H1 (cell line): ENCODE data around the gene PSMA2. TPM values are rescaled to one million over a fixed set of nuclear protein-coding genes. Genes with fewer than 3 reads are reported as not detected.

Experiments
- CTCF ChIA-PET: fragments of 300-600 bp; sonication (Branson Sonifier 250); formaldehyde crosslinking; loops from one replicate; lab custom pipeline; 2021; ENCODE audit not compliant: partially characterized antibody; lab: Charles Lee
- POLR2A ChIA-PET: fragments of 300-600 bp; sonication (Branson Sonifier 250); formaldehyde crosslinking; loops from one replicate; lab custom pipeline; 2021; ENCODE audit warnings: inconsistent platforms; ENCODE audit not compliant: partially characterized antibody; lab: Charles Lee
- DNase-seq, 2 experiments: peaks; one replicate each; pipeline versions ENCODE4 v3.0.0 to v3.0.0-alpha.2; 2010 to 2022; ENCODE audit warnings: low spot score in 2 of 2, low read depth in 1 of 2, mixed read lengths in 1 of 2
- FAIRE-seq: peaks from 2 replicates; lab custom pipeline; 2011; peaks lifted over from hg19 to GRCh38; lab: Jason Lieb, UNC
- H2AFZ ChIP-seq: 2 replicates; pipeline ENCODE4 v1.8.1; 2012; ENCODE audit warnings: low read length, inconsistent platforms
- H2AK5ac ChIP-seq: 2 replicates; pipeline ENCODE4 v1.6.1; 2013; ENCODE audit warnings: low read depth, low read length
- H2BK120ac ChIP-seq: replicated peaks from 2 replicates; pipeline ENCODE3; 2013; ENCODE audit warnings: low read depth, low read length, inconsistent platforms
- H2BK12ac ChIP-seq: 2 replicates; pipeline ENCODE4 v1.6.1; 2013; ENCODE audit warnings: low read depth, low read length
- H2BK15ac ChIP-seq: 2 replicates; pipeline ENCODE4 v1.6.1; 2013; ENCODE audit warnings: low read length
- H2BK20ac ChIP-seq: 2 replicates; pipeline ENCODE4 v1.6.1; 2013; ENCODE audit warnings: low read length
- H2BK5ac ChIP-seq: 2 replicates; pipeline ENCODE4 v1.6.1; 2013; ENCODE audit warnings: low read depth, low read length
- H3K14ac ChIP-seq: 2 replicates; pipeline ENCODE4 v1.6.1; 2013; ENCODE audit warnings: inconsistent platforms; ENCODE audit not compliant: insufficient read length
- H3K18ac ChIP-seq: 2 replicates; pipeline ENCODE4 v1.6.1; 2013; ENCODE audit warnings: low read length; ENCODE audit errors: extremely low read depth
- H3K23ac ChIP-seq: 2 replicates; pipeline ENCODE4 v1.6.1; 2013; ENCODE audit warnings: inconsistent platforms; ENCODE audit not compliant: insufficient read length
- H3K23me2 ChIP-seq: 2 replicates; pipeline ENCODE4 v1.6.1; 2013; ENCODE audit warnings: low read depth, low read length
- H3K27ac ChIP-seq: 2 replicates; pipeline ENCODE4 v1.6.1; 2011; ENCODE audit warnings: low read depth, low read length, inconsistent platforms
- H3K27me3 ChIP-seq, 4 experiments: replicated peaks in 1 of 4; 1 replicate in 1 of 4; 2 replicates in 3 of 4; pipeline versions ENCODE4 v1.6.1 to v1.8.1; 2011 to 2013; ENCODE audit warnings: low read length in 3 of 4, mild to moderate bottlenecking in 3 of 4, inconsistent platforms in 2 of 4, mixed read lengths in 2 of 4, moderate library complexity in 1 of 4; ENCODE audit not compliant: control insufficient read depth in 3 of 4, insufficient read depth in 3 of 4; ENCODE audit errors: extremely low read depth in 1 of 4
- H3K36me3 ChIP-seq, 4 experiments: 2 replicates each; pipeline versions ENCODE4 v1.6.1 to v1.8.1; 2011 to 2013; ENCODE audit warnings: mild to moderate bottlenecking in 4 of 4, low read length in 3 of 4, moderate library complexity in 2 of 4, control low read depth in 1 of 4, inconsistent platforms in 1 of 4; ENCODE audit not compliant: insufficient read depth in 4 of 4, control insufficient read depth in 2 of 4
- H3K4ac ChIP-seq: replicated peaks from 2 replicates; pipeline ENCODE3; 2013; ENCODE audit warnings: low read length, low read depth, mixed read lengths, inconsistent platforms; ENCODE audit not compliant: insufficient read length
- H3K4me1 ChIP-seq, 4 experiments: replicated peaks in 1 of 4; 1 replicate in 1 of 4; 2 replicates in 3 of 4; pipeline versions ENCODE4 v1.6.1 to v1.8.1; 2011 to 2013; ENCODE audit warnings: low read length in 3 of 4, inconsistent platforms in 2 of 4, mixed read lengths in 1 of 4; ENCODE audit not compliant: insufficient read depth in 4 of 4, control insufficient read depth in 3 of 4
- H3K4me2 ChIP-seq, 2 experiments: 2 replicates each; pipeline versions ENCODE4 v1.6.1 to v1.8.1; 2011 to 2013; ENCODE audit warnings: low read depth in 2 of 2, low read length in 2 of 2, control low read depth in 1 of 2, inconsistent platforms in 1 of 2, mild to moderate bottlenecking in 1 of 2; ENCODE audit not compliant: insufficient read depth in 1 of 2
- H3K4me3 ChIP-seq, 4 experiments: fragments of 200-600, 300-600 bp in 1 of 4; sonication (generic), shearing (Covaris generic), sonication (Bioruptor Twin) in 1 of 4; 2 replicates each; pipeline versions ENCODE4 v1.5.1 to v1.8.1; 2011 to 2016; ENCODE audit warnings: low read length in 4 of 4, low read depth in 3 of 4, control low read depth in 2 of 4, inconsistent platforms in 2 of 4, mild to moderate bottlenecking in 2 of 4, mixed read lengths in 1 of 4, moderate library complexity in 1 of 4; ENCODE audit not compliant: insufficient read depth in 2 of 4; ENCODE audit errors: extremely low read depth in 1 of 4
- H3K56ac ChIP-seq: replicated peaks from 2 replicates; pipeline ENCODE3; 2013; ENCODE audit warnings: low read depth, mild to moderate bottlenecking, mixed read lengths, low read length, inconsistent platforms; ENCODE audit not compliant: insufficient read length
- H3K79me1 ChIP-seq: 2 replicates; pipeline ENCODE4 v1.6.1; 2013; ENCODE audit warnings: low read depth, low read length, control low read depth
- H3K79me2 ChIP-seq, 2 experiments: 2 replicates each; pipeline versions ENCODE4 v1.6.1 to v1.8.1; 2012 to 2013; ENCODE audit warnings: low read length in 2 of 2, mild to moderate bottlenecking in 2 of 2, inconsistent platforms in 1 of 2; ENCODE audit not compliant: insufficient read depth in 2 of 2, control insufficient read depth in 1 of 2
- H3K9ac ChIP-seq, 4 experiments: replicated peaks in 1 of 4; 1 replicate in 1 of 4; 2 replicates in 3 of 4; pipeline versions ENCODE4 v1.6.1 to v1.8.1; 2011 to 2013; ENCODE audit warnings: low read depth in 3 of 4, low read length in 3 of 4, control low read depth in 2 of 4, mild to moderate bottlenecking in 2 of 4, moderate library complexity in 2 of 4, inconsistent platforms in 1 of 4; ENCODE audit errors: extremely low read depth in 1 of 4
- H3K9me3 ChIP-seq, 2 experiments: 2 replicates each; pipeline versions ENCODE4 v1.6.1 to v1.8.1; 2012 to 2013; ENCODE audit warnings: mild to moderate bottlenecking in 2 of 2, moderate library complexity in 2 of 2, control low read depth in 1 of 2, inconsistent platforms in 1 of 2, low read depth in 1 of 2, low read length in 1 of 2, mixed read lengths in 1 of 2; ENCODE audit not compliant: insufficient read depth in 2 of 2
- H4K20me1 ChIP-seq, 2 experiments: replicated peaks in 1 of 2; 2 replicates each; pipeline versions ENCODE3 to v1.8.1; 2011 to 2013; ENCODE audit warnings: inconsistent platforms in 2 of 2, low read length in 2 of 2, mild to moderate bottlenecking in 1 of 2; ENCODE audit not compliant: insufficient read depth in 2 of 2, control insufficient read depth in 1 of 2
- H4K5ac ChIP-seq: 2 replicates; pipeline ENCODE4 v1.6.1; 2013; ENCODE audit warnings: low read length, low read depth, mixed read lengths, inconsistent platforms; ENCODE audit not compliant: insufficient read length
- H4K8ac ChIP-seq: 2 replicates; pipeline ENCODE4 v1.8.0; 2013; ENCODE audit warnings: mild to moderate bottlenecking, moderate library complexity, low read length, inconsistent platforms; ENCODE audit not compliant: insufficient read depth; ENCODE audit errors: extremely low read depth
- H4K91ac ChIP-seq: replicated peaks from 2 replicates; pipeline ENCODE3; 2013; ENCODE audit warnings: low read length, mixed read lengths, inconsistent platforms; ENCODE audit not compliant: insufficient read length
- EZH2 ChIP-seq: fragments of 200-600 bp; sonication (generic); IDR thresholded peaks from 2 replicates; pipeline ENCODE4 v1.7.1; 2012; ENCODE audit warnings: low read depth, mild to moderate bottlenecking, moderate library complexity, low read length, inconsistent platforms; ENCODE audit not compliant: severe bottlenecking
- KDM1A ChIP-seq: fragments of 200-600, 300-600 bp; sonication (generic); IDR thresholded peaks from 2 replicates; pipeline ENCODE4 v1.7.1; 2016; ENCODE audit warnings: mild to moderate bottlenecking, low read length, borderline replicate concordance
- RAD21 ChIP-seq, 2 experiments: IDR thresholded peaks in 1 of 2; conservative IDR thresholded peaks in 1 of 2; 2 replicates each; pipeline ENCODE4 v1.6.1; 2011; ENCODE audit warnings: low read depth in 2 of 2, low read length in 2 of 2, improper control_type of control experiment in 1 of 2, inconsistent platforms in 1 of 2, mild to moderate bottlenecking in 1 of 2, moderate library complexity in 1 of 2
- RBBP5 ChIP-seq: IDR thresholded peaks from 2 replicates; pipeline ENCODE4 v1.7.1; 2012; ENCODE audit warnings: low read depth, mild to moderate bottlenecking, inconsistent platforms, low read length, moderate library complexity, borderline replicate concordance
- RNF2 ChIP-seq: fragments of 200-900, 300-1000 bp; sonication (generic); IDR thresholded peaks from 2 replicates; pipeline ENCODE4 v1.7.1; 2016; ENCODE audit warnings: borderline replicate concordance, low read depth, mild to moderate bottlenecking, antibody characterized with exemption, low read length; ENCODE audit not compliant: poor library complexity, severe bottlenecking; ENCODE audit errors: missing control alignments
- TEAD4 ChIP-seq: IDR thresholded peaks from 2 replicates; pipeline ENCODE4 v1.6.1; 2012; ENCODE audit warnings: low read depth, low read length, inconsistent platforms, mixed read lengths
- YY1 ChIP-seq: IDR thresholded peaks from 2 replicates; pipeline ENCODE4 v1.6.1; 2011; ENCODE audit warnings: low read depth, mild to moderate bottlenecking, low read length
- polyA plus RNA-seq, 7 experiments: library from polyadenylated mRNA; depleted of rRNA in 3 of 7; stranded (reverse) in 5 of 7; unstranded in 2 of 7; fragments of >200 nt in 5 of 7; fragments of 200-250 nt in 2 of 7; gene quantifications; 1 replicate in 5 of 7; 2 replicates in 1 of 7; 4 replicates in 1 of 7; pipeline versions ENCODE4 v1.2.1 to v1.2.3, GENCODE V29; 2011 to 2013; ENCODE audit warnings: missing spikeins in 2 of 7, mixed read lengths in 2 of 7
- total RNA-seq: library from RNA; stranded (reverse); fragmentation: NEBNext Ultra II Directional; extraction: Animal tissue kit (Norgen Biotek cat#: 25700); gene quantifications from 2 replicates; pipeline ENCODE4 v1.2.1, GENCODE V29; 2021

PSMA2 gene
- total and polyA plus RNA-seq, 2 of the 8 experiments (the other 6 are each of a cell fraction or from before 2014, with no cell fraction given) = 211 to 259 TPM

- no peak for FAIRE-seq
- no peak overlapping the region for H2BK12ac ChIP-seq
- H3K27ac ChIP-seq = no peak overlapping the region
- no peak overlapping the region for H2BK15ac ChIP-seq
- H3K23me2 ChIP-seq = peaks cover under 1% of the 10 kb centered on the region; the same call in 1 of the 2 replicates
- CTCF ChIA-PET = interaction anchor here (2.1 kb wide), 1 partner anchor 15 kb away, joined by 6 read pairs; no protein-coding TSS in a partner anchor
- H3K23ac ChIP-seq = no peak overlapping the region
- no peaks in the 10 kb centered on the region for H3K79me2 ChIP-seq
- no peak overlapping the region for H3K18ac ChIP-seq
- no peak overlapping the region for H3K4me2 ChIP-seq
- peaks cover 12 to 27% of the 10 kb centered on the region in 2 experiments; a peak in 3 of 4 replicates for H3K9me3 ChIP-seq
- H2AK5ac ChIP-seq = no peak overlapping the region
- H4K5ac ChIP-seq = no peak overlapping the region
- no peak overlapping the region for H3K4me3 ChIP-seq
- no peak for TF ChIP-seq EZH2
- TF ChIP-seq YY1 = no peak
- TF ChIP-seq RAD21 (IDR thresholded peaks at IDR 0.05 in 1 of 2, conservative IDR thresholded peaks at IDR 0.05 in 1 of 2; ENCODE audit: low read depth in 2 of 2, low read length in 2 of 2) = no peak
- TF ChIP-seq RNF2 = no peak
- no peak for TF ChIP-seq KDM1A
- no peak for TF ChIP-seq TEAD4
- TF ChIP-seq RBBP5 = no peak
- TF ChIP-seq, all 59 proteins: peak for 0
- Histone ChIP-seq H3K79me1 (no peaks in the 10 kb centered on the region), H4K20me1 (no peaks in the 10 kb centered on the region), H2BK5ac (no peak overlapping the region), H3K14ac (no peak overlapping the region), H3K9ac (no peak overlapping the region), H4K91ac (no peak overlapping the region), H2BK20ac (no peak overlapping the region), H3K4me1 (no peaks in the 10 kb centered on the region), H2BK120ac (no peak overlapping the region), H2AFZ (no peak overlapping the region), H3K36me3 (no peaks in the 10 kb centered on the region; a peak in 1 of 8 replicates), H3K27me3 (no peaks in the 10 kb centered on the region), H3K4ac (no peak overlapping the region), H4K8ac (no peak overlapping the region), H3K56ac (no peak overlapping the region)
- POLR2A ChIA-PET = no interaction called here
- no peak for DNase-seq
Measured at GRCh38 chr7:42956062-42956461, 24.1 kb upstream of the PSMA2 start.
